IMR-90 (cell line): ENCODE results near the gene TNFRSF1A. TPM values are rescaled to one million over a fixed set of nuclear protein-coding genes. Genes with fewer than 3 reads are reported as not detected.
A peak's percentile ranks its signal among the peaks of the same experiment; 100 is the strongest.

ENCODE experiments used
- ATAC-seq: fragments of 200-7000 bp; cut with Tn5 transposase; 2 replicates; pipeline ENCODE4 v1.9.1; 2020; ENCODE audit warnings: low read depth, mild to moderate bottlenecking, moderate library complexity
- BruUV-seq: library from RNA; stranded (reverse); fragments of 400-500 nt; replicated peaks from 2 replicates; lab custom pipeline; 2021; lab: Mats Ljungman, UMichigan
- CTCF ChIA-PET: fragments of 300-600 bp; formaldehyde crosslinking; extraction: SDS; loops from one replicate; lab custom pipeline; 2021; ENCODE audit warnings: antibody characterized with exemption; lab: Yijun Ruan, JAX
- POLR2A ChIA-PET: fragments of 300-600 bp; sonication (Branson Sonifier 250); formaldehyde crosslinking; loops from one replicate; lab custom pipeline; 2022; ENCODE audit warnings: antibody characterized with exemption; ENCODE audit not compliant: unreplicated experiment; lab: Charles Lee
- DNase-seq: peaks from one replicate; pipeline ENCODE4 v3.0.0; 2013
- H2AFZ ChIP-seq: replicated peaks from 2 replicates; pipeline ENCODE3; 2013; ENCODE audit warnings: low read length, mild to moderate bottlenecking; ENCODE audit not compliant: poor library complexity
- H2AK5ac ChIP-seq: 2 replicates; pipeline ENCODE4 v1.6.1; 2013; ENCODE audit warnings: low read depth, low read length, inconsistent platforms
- H2AK9ac ChIP-seq: replicated peaks from 2 replicates; pipeline ENCODE3; 2013; ENCODE audit warnings: mild to moderate bottlenecking, low read depth, low read length, moderate library complexity; ENCODE audit not compliant: poor library complexity
- H2BK120ac ChIP-seq: 2 replicates; pipeline ENCODE4 v1.6.1; 2013; ENCODE audit warnings: low read depth, low read length, inconsistent platforms
- H2BK15ac ChIP-seq: 3 replicates; pipeline ENCODE4 v1.6.1; 2013; ENCODE audit warnings: low read depth, low read length, inconsistent platforms
- H2BK20ac ChIP-seq: 2 replicates; pipeline ENCODE4 v1.6.1; 2013; ENCODE audit warnings: low read depth, mild to moderate bottlenecking, inconsistent platforms, low read length, moderate library complexity
- H2BK5ac ChIP-seq: 2 replicates; pipeline ENCODE4 v1.6.1; 2013; ENCODE audit warnings: mild to moderate bottlenecking, low read depth, low read length, inconsistent platforms; ENCODE audit not compliant: poor library complexity, severe bottlenecking
- H3K14ac ChIP-seq: replicated peaks from 2 replicates; pipeline ENCODE4 v1.6.1; 2013; ENCODE audit warnings: low read depth, low read length, inconsistent platforms
- H3K18ac ChIP-seq: 2 replicates; pipeline ENCODE4 v1.6.1; 2013; ENCODE audit warnings: low read depth, low read length, control low read depth
- H3K23ac ChIP-seq: 2 replicates; pipeline ENCODE4 v1.6.1; 2013; ENCODE audit warnings: low read depth, low read length, inconsistent platforms
- H3K27ac ChIP-seq: 2 replicates; pipeline ENCODE4 v1.5.1; 2013; ENCODE audit warnings: mild to moderate bottlenecking, control low read depth, low read length; ENCODE audit not compliant: insufficient read depth
- H3K27me3 ChIP-seq: 2 replicates; pipeline ENCODE4 v1.6.1; 2013; ENCODE audit warnings: low read length; ENCODE audit not compliant: control insufficient read depth, insufficient read depth
- H3K36me3 ChIP-seq: 2 replicates; pipeline ENCODE4 v1.6.1; 2013; ENCODE audit warnings: low read length, mixed read lengths; ENCODE audit not compliant: control insufficient read depth, insufficient read depth
- H3K4ac ChIP-seq: 2 replicates; pipeline ENCODE4 v1.6.1; 2013; ENCODE audit warnings: low read depth, low read length, inconsistent platforms
- H3K4me1 ChIP-seq: 2 replicates; pipeline ENCODE4 v1.6.1; 2013; ENCODE audit warnings: low read length, mixed read lengths; ENCODE audit not compliant: control insufficient read depth, insufficient read depth
- H3K4me2 ChIP-seq: 2 replicates; pipeline ENCODE4 v1.6.1; 2013; ENCODE audit warnings: low read depth, mild to moderate bottlenecking, control low read depth, low read length, moderate library complexity
- H3K4me3 ChIP-seq: 2 replicates; pipeline ENCODE4 v1.5.1; 2013; ENCODE audit warnings: low read depth, mild to moderate bottlenecking, control low read depth, low read length, moderate library complexity; ENCODE audit not compliant: insufficient read depth
- H3K56ac ChIP-seq: 2 replicates; pipeline ENCODE4 v1.6.1; 2013; ENCODE audit warnings: low read length, inconsistent platforms; ENCODE audit not compliant: insufficient read depth; ENCODE audit errors: extremely low read depth
- H3K79me1 ChIP-seq, 2 experiments: 2 replicates each; pipeline ENCODE4 v1.6.1; 2013; ENCODE audit warnings: low read length in 2 of 2, inconsistent platforms in 1 of 2, low read depth in 1 of 2
- H3K9ac ChIP-seq: 2 replicates; pipeline ENCODE4 v1.6.1; 2013; ENCODE audit warnings: low read depth, low read length, control low read depth
- H3K9me1 ChIP-seq: 2 replicates; pipeline ENCODE4 v1.6.1; 2013; ENCODE audit warnings: low read length, inconsistent platforms; ENCODE audit not compliant: insufficient read depth
- H3K9me3 ChIP-seq: 2 replicates; pipeline ENCODE4 v1.6.1; 2013; ENCODE audit warnings: low read length; ENCODE audit not compliant: control insufficient read depth, insufficient read depth
- H4K20me1 ChIP-seq: 2 replicates; pipeline ENCODE4 v1.6.1; 2013; ENCODE audit warnings: low read length, inconsistent platforms; ENCODE audit not compliant: insufficient read depth
- H4K5ac ChIP-seq: 2 replicates; pipeline ENCODE4 v1.6.1; 2013; ENCODE audit warnings: mild to moderate bottlenecking, low read depth, low read length, control low read depth
- H4K8ac ChIP-seq, 2 experiments: 2 replicates each; pipeline ENCODE4 v1.6.1; 2013; ENCODE audit warnings: low read depth in 2 of 2, low read length in 2 of 2, control low read depth in 1 of 2, inconsistent platforms in 1 of 2
- H4K91ac ChIP-seq: 2 replicates; pipeline ENCODE4 v1.6.1; 2013; ENCODE audit warnings: low read depth, low read length, inconsistent platforms; ENCODE audit not compliant: insufficient read depth
- BHLHE40 ChIP-seq: fragments of 150-350 bp; IDR thresholded peaks from 2 replicates; pipeline ENCODE4 v1.6.1; 2016; ENCODE audit warnings: mild to moderate bottlenecking, low read depth, low read length
- RAD21 ChIP-seq: IDR thresholded peaks from 2 replicates; pipeline ENCODE4 v1.6.1; 2012; ENCODE audit warnings: low read length, improper control_type of control experiment
- WGBS, 2 experiments: methylation state at CpG; one replicate each; pipeline versions ENCODE4 v1.1.5 to v1.1.7; 2013; ENCODE audit warnings: missing lambda C conversion rate in 2 of 2; ENCODE audit not compliant: insufficient read length in 1 of 2; ENCODE audit errors: extremely low coverage in 2 of 2; 5-methylcytosine and 5-hydroxymethylcytosine counted together
- dilution Hi-C: fragments of 300-500 bp; cut with HindIII; formaldehyde crosslinking; loops from one replicate; pipeline ENCODE4 v1.14.3; 2018; ENCODE audit warnings: low sequenced_read_pairs; ENCODE audit not compliant: unreplicated experiment
- in situ Hi-C: fragments of 300-500 bp; cut with MboI; formaldehyde crosslinking; loops from 3 replicates; pipeline ENCODE4 v1.14.3; 2019; ENCODE audit warnings: low sequenced_read_pairs, inconsistent platforms, mixed read lengths
- intact Hi-C: fragments of 100-400 bp; cut with micrococcal nuclease; formaldehyde crosslinking; loops from 2 replicates; pipeline ENCODE4 v1.10.0; 2022
- polyA plus RNA-seq, 3 experiments: library from polyadenylated mRNA; depleted of rRNA; stranded (reverse); fragments of >200 nt; gene quantifications; 2 replicates each; pipeline ENCODE4 v1.2.3, GENCODE V29; 2012; ENCODE audit warnings: low replicate concordance in 1 of 3
- total RNA-seq: library from RNA; depleted of rRNA; stranded (reverse); fragments of >200 nt; gene quantifications from 2 replicates; pipeline ENCODE4 v1.2.3, GENCODE V29; 2012

The TNFRSF1A gene
- total and polyA plus RNA-seq, 2 of the 4 experiments (the other 2 are of a cell fraction): 79.6 to 136 TPM

DNA sequence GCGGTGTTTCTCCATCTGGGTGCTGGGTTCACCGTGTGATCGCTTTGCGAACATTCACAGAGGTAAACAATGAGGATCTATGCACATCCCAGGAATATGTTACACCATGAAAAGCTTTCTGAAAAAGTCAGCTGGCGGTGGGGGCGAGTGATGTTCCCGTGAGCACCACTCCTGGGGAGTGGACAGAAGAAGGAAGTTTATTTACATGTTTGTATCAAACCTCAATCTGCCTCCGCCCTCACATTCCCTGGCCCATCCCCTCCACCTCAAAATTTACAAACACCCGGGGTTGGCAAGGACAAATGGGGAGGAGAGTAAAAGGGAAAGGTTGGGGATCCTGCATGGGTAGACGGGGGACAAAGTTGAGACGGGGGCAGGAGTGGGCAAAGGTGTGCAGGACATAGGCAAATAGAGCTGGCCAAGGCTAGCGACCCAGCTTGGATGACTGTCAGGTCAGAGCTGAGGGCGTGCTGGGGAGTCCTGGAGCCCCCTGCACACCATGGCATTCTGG is 6.9 kb downstream of the TNFRSF1A start:
- H3K18ac ChIP-seq: peak overlapping the region; percentile 80
- peak overlapping the region; percentile 25 for H4K5ac ChIP-seq
- ATAC-seq (no peak), DNase-seq (peak; percentile 39)
- ChIA-PET CTCF (interaction anchor here (0.6 to 1.2 kb wide), 7 partner anchors 28 to 89 kb away, joined by 3 to 5 read pairs (median 3); partner anchors contain the start of genes LTBR and SCNN1A), POLR2A (interaction anchor here (0.6 to 1.6 kb wide), 4 partner anchors 13 to 199 kb away, joined by 3 to 14 read pairs (median 4); partner anchors contain the start of gene GAPDH)
- peaks cover 86% of the 10 kb centered on the region for H4K20me1 ChIP-seq
- peak overlapping the region; percentile 99 for H3K4ac ChIP-seq
- H2AFZ ChIP-seq: no peak overlapping the region
- H2BK120ac ChIP-seq: peak overlapping the region; percentile 98
- TF ChIP-seq BHLHE40: peak; percentile 59; the same call in 1 of the 2 replicates
- TF ChIP-seq RAD21: no peak
- BruUV-seq: no TSS peak
- H3K36me3 ChIP-seq: peaks cover 54% of the 10 kb centered on the region
- peak overlapping the region; percentile 95 for H3K23ac ChIP-seq
- H2BK5ac ChIP-seq: peak overlapping the region; percentile 95
- peak overlapping the region; percentile 99 for H4K91ac ChIP-seq
- WGBS, 2 experiments: 50% methylated on average over 6 of the region's 13 CpGs; no CpG with 5 or more reads in 1 of the 2 experiments
- intact Hi-C loops (no loop called here), dilution Hi-C loops (no loop called here), in situ Hi-C loops (loop anchor here (5.0 to 10.0 kb wide), 2 partner anchors 37 to 210 kb away; no protein-coding TSS in a partner anchor)
- H2AK5ac ChIP-seq: peak overlapping the region; percentile 99
- H3K27me3 ChIP-seq: no peaks in the 10 kb centered on the region
- peak overlapping the region; percentile 96; the same call in 1 of the 2 replicates for H3K56ac ChIP-seq
- peaks cover 64% of the 10 kb centered on the region for H3K4me1 ChIP-seq
- H3K79me1 ChIP-seq: peaks cover 22 to 89% of the 10 kb centered on the region in 2 experiments
- peak overlapping the region; percentile 94 for H3K27ac ChIP-seq
- peak overlapping the region; percentile 93 for H2BK20ac ChIP-seq
- no peak overlapping the region for H3K4me3 ChIP-seq
- peak overlapping the region; percentile 99 for H2AK9ac ChIP-seq
- H3K9me3 ChIP-seq: no peaks in the 10 kb centered on the region
- H3K4me2 ChIP-seq: peak overlapping the region; percentile 70
- H3K14ac ChIP-seq: peak overlapping the region; percentile 74
- H3K9ac ChIP-seq: peak overlapping the region; percentile 71
- peak overlapping the region; percentile 37 to 94; a peak in 3 of 4 replicates for H4K8ac ChIP-seq
- peak overlapping the region; percentile 32; the same call in 2 of the 3 replicates for H2BK15ac ChIP-seq
- peaks cover 39% of the 10 kb centered on the region for H3K9me1 ChIP-seq
